Adrenal gland (tissue), 12 donors: ENCODE results near the gene AGBL5. TPM values are rescaled to one million over a fixed set of nuclear protein-coding genes. Genes with fewer than 3 reads are reported as not detected.

ENCODE experiments used
- DNase-seq, 7 donors: peaks; one replicate each; pipeline ENCODE4 v3.0.0-alpha.2; 2019 to 2020
- H3K27ac ChIP-seq, 5 donors: fragments of 200-600 bp; sonication (generic) in 4 of 5; 1 replicate in 3 of 5; 2 replicates in 2 of 5; pipeline versions ENCODE4 v1.5.1 to v1.8.0; 2016 to 2020; ENCODE audit warnings: mild to moderate bottlenecking in 1 of 5
- H3K27me3 ChIP-seq: fragments of 200-600 bp; 2 replicates; pipeline ENCODE4 v1.8.0; 2021
- H3K36me3 ChIP-seq, 2 donors: fragments of 200-600 bp; replicated peaks in 1 of 2; 1 replicate in 1 of 2; 2 replicates in 1 of 2; pipeline versions ENCODE4 v1.5.1 to v1.8.0; 2018 to 2022
- H3K4me1 ChIP-seq, 2 donors: fragments of 200-600 bp; replicated peaks in 1 of 2; 1 replicate in 1 of 2; 2 replicates in 1 of 2; pipeline versions ENCODE4 v1.5.1 to v1.8.0; 2018 to 2021
- H3K4me3 ChIP-seq, 4 donors: fragments of 200-600 bp; sonication (generic) in 3 of 4; one replicate each; pipeline ENCODE4 v1.5.1; 2016 to 2018
- H3K9me3 ChIP-seq, 3 donors: fragments of 200-600 bp; sonication (generic) in 1 of 3; replicated peaks in 1 of 3; 1 replicate in 2 of 3; 2 replicates in 1 of 3; pipeline versions ENCODE4 v1.5.1 to v1.8.0; 2016 to 2021
- POLR2A ChIP-seq, 2 donors: fragments of 450-650 bp; IDR thresholded peaks; one replicate each; pipeline ENCODE4 v1.6.1; 2017; ENCODE audit warnings: antibody characterized with exemption in 2 of 2, mild to moderate bottlenecking in 2 of 2, moderate library complexity in 1 of 2
- WGBS, 4 donors: extraction: QIAGEN DNeasy Blood & Tissue Kit in 2 of 4; methylation state at CpG; one replicate each; pipeline versions ENCODE4 v1.1.5 to v1.1.7; 2013 to 2017; 5-methylcytosine and 5-hydroxymethylcytosine counted together
- intact Hi-C, 2 donors: fragments of 100-400 bp; cut with DNase I; formaldehyde crosslinking; loops; one replicate each; pipeline versions ENCODE4 v1.14.1 to v1.15.0; 2022 to 2023
- polyA plus RNA-seq, 3 donors: library from polyadenylated mRNA; stranded (reverse); fragments of 200-250 nt in 2 of 3; fragments of 350-450 nt in 1 of 3; fragmentation: Illumina TruSeq in 1 of 3; extraction: RNeasy Lipid Tissue Mini Kit (QIAGEN cat#74804) in 1 of 3; gene quantifications; one replicate each; pipeline ENCODE4 v1.2.3, GENCODE V29; 2013 to 2014
- total RNA-seq, 9 donors: library from RNA; depleted of rRNA in 4 of 9; stranded (reverse); fragments of >200 nt in 4 of 9; fragments of 120-200 nt in 1 of 9; fragmentation: NEBNext Ultra II Directional in 1 of 9; extraction: Animal tissue kit (Norgen Biotek cat#: 25700) in 1 of 9; gene quantifications; one replicate each; pipeline versions ENCODE4 v1.1.0 to v1.2.4, GENCODE V29; 2013 to 2023
- TF ChIP-seq, protein P1 (sequence below), 6 experiments: fragments of 450-650 bp in 4 of 6; fragments of 200-600 bp in 2 of 6; sonication (generic) in 1 of 6; IDR thresholded peaks; 1 replicate in 5 of 6; 2 replicates in 1 of 6; pipeline versions ENCODE4 v1.5.1 to v1.8.0; 2016 to 2021; ENCODE audit warnings: antibody characterized with exemption in 6 of 6, mild to moderate bottlenecking in 2 of 6, moderate library complexity in 1 of 6
- donor health status: healthy with polysubstance abuse.
- donor health status: Bipolar disorder and iron deficiency.
- donor health status: DM: yes; HTN: yes; CAD: no.
- donor health status: DM: no; HTN: no; CAD: no.
- donor health status: DM: no; HTN: no; CAD: no.
- donor health status: DM: yes; HTN: yes; CAD: no.

Gene AGBL5
- total and polyA plus RNA-seq, 12 donors, result 21.2 to 42.4 (median 30.6) TPM

DNA sequence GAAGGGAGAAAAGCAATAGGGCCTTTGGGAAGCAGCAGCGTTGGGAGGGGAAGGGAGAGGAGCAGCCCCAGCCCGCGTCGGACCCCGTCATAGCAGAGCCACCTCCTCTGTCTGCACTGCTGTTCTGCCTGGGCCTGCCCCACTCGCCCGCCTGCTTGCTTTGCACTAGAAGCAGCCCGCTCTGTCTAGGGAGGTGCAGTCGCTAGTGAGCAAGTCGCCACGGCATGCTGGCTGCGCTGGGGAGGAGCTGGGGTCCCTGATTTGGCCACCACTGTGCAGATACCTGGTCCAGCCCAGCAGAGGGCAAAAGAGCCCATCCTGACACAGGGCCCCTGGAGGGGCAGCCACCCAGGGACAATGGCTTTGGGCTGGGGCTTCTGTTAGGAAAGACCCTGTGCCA, 26.7 kb upstream of the AGBL5 start:
- Histone ChIP-seq H3K4me3 (no peak overlapping the region), H3K4me1 (peaks cover 0 to 5% of the 10 kb centered on the region in 2 donors), H3K27me3 (no peaks in the 10 kb centered on the region), H3K36me3 (peaks cover 0 to 17% of the 10 kb centered on the region in 2 donors), H3K27ac (no peak overlapping the region), H3K9me3 (no peaks in the 10 kb centered on the region)
- peak in 1 of 7 donors; percentile 6 for DNase-seq
- intact Hi-C loops, result no loop called here
- TF ChIP-seq, protein P1, sequence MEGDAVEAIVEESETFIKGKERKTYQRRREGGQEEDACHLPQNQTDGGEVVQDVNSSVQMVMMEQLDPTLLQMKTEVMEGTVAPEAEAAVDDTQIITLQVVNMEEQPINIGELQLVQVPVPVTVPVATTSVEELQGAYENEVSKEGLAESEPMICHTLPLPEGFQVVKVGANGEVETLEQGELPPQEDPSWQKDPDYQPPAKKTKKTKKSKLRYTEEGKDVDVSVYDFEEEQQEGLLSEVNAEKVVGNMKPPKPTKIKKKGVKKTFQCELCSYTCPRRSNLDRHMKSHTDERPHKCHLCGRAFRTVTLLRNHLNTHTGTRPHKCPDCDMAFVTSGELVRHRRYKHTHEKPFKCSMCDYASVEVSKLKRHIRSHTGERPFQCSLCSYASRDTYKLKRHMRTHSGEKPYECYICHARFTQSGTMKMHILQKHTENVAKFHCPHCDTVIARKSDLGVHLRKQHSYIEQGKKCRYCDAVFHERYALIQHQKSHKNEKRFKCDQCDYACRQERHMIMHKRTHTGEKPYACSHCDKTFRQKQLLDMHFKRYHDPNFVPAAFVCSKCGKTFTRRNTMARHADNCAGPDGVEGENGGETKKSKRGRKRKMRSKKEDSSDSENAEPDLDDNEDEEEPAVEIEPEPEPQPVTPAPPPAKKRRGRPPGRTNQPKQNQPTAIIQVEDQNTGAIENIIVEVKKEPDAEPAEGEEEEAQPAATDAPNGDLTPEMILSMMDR (IDR thresholded peaks at IDR 0.05), result no peak
- TF ChIP-seq POLR2A (IDR thresholded peaks at IDR 0.05), result no peak
- 91 to 96% (median 92%) methylated on average over 6 to 12 of the region's 12 CpGs for WGBS, 4 donors

DNA sequence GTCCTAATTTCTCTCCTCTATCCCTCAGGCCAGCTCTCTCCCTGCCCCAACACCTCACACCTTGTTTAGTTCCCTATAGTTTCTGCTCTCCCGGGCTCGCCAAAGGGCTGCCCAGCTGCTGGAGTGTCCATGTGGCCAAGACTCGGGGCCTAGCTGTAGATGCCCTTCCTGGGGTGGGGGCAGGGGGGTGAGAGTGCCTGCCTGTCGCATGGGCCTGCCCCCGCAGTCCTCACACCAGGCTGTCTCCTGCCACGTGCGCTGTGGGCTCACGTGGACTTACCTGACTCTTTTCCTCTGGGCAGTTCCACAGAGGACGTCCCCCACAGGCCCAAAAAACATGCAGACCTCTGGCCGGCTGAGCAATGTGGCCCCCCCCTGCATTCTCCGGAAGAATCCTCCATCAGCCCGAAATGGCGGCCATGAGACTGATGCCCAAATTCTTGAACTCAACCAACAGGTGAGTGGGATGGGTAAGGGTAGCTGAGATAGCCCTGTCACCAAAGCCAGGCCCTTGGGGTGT, 26.1 kb upstream of the AGBL5 start:
- DNase-seq, result no peak
- no peaks in the 10 kb centered on the region for H3K4me1 ChIP-seq
- H3K9me3 ChIP-seq, result no peaks in the 10 kb centered on the region
- H3K4me3 ChIP-seq, result no peak overlapping the region
- peaks cover 0 to 17% of the 10 kb centered on the region in 2 donors for H3K36me3 ChIP-seq
- no peaks in the 10 kb centered on the region for H3K27me3 ChIP-seq
- intact Hi-C loops, result no loop called here
- 89 to 94% (median 92%) methylated on average over 10 to 13 of the region's 13 CpGs for WGBS, 4 donors
- no peak overlapping the region for H3K27ac ChIP-seq
- TF ChIP-seq, protein P1 (IDR thresholded peaks at IDR 0.05), result no peak
- no peak for TF ChIP-seq POLR2A (IDR thresholded peaks at IDR 0.05)

DNA sequence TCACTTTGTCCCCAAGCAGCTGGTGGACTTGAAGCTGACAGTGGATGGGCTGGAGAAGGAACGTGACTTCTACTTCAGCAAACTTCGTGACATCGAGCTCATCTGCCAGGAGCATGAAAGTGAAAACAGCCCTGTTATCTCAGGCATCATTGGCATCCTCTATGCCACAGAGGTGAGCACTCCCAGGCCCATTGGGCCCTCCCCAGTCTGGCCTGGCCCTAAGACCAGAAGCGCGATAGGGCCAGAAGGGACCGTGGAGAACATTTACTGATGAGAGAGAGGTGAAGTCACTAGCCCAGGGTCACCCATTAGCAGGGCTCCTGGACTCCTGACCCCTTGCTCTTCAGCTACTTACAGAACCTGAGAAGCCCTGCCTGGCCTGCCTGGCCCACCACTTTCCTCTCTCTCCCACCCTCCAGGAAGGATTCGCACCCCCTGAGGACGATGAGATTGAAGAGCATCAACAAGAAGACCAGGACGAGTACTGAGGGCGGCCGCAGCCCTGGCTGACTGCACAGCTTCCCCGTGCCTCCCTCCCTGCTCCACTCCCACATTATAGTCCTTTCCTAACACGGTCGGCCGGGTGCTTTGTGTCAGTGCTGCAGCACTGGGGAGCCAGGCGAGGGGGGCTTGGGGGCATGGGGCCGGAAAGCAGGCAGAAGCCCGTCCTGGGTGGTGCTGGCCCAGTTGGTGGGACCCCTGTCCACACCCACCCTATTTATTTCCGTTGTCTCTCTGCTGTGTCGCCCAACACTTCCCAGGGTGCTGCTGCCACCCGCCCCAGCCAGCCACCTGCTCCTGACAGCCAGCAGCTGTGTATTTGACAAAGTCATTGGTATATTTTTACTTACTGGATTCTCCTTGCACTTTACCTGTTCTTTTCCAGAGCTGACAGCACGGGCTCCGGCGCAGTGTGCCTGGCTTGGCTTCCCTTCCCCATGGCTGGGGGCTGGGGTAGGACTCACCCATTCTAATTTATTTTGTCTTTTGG, 25.3 kb upstream of the AGBL5 start:
- no peaks in the 10 kb centered on the region for H3K27me3 ChIP-seq
- DNase-seq, result no peak
- no peak overlapping the region for H3K4me3 ChIP-seq
- intact Hi-C loops, result no loop called here
- TF ChIP-seq, protein P1 (IDR thresholded peaks at IDR 0.05), result no peak
- TF ChIP-seq POLR2A (IDR thresholded peaks at IDR 0.05), result no peak
- H3K4me1 ChIP-seq, result no peaks in the 10 kb centered on the region
- WGBS, 4 donors, result 91 to 95% (median 94%) methylated on average over 21 to 24 of the region's 24 CpGs
- peaks cover 0 to 17% of the 10 kb centered on the region in 2 donors for H3K36me3 ChIP-seq
- no peaks in the 10 kb centered on the region for H3K9me3 ChIP-seq
- no peak overlapping the region for H3K27ac ChIP-seq

DNA sequence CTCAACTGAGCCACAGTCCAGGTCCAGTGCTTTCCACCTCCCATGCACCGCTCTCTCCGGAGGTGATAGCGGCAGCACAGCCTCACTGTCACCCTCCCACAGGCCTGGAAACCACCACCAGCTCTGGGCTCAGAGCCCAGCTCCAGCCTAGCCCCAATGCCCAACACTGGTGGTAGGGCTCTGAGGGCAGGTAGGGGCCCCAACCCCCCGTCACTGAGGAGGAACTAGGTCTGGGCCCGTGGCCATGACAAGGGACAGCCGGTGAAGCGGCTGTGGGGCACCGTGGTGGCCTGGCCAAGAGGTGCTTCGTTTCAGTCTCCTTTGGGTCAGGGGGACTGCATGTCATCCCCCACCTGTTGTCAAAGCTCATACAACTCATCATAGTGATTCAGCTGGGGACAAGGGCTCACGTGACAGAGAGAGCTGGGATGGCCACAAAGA, 24.2 kb upstream of the AGBL5 start:
- intact Hi-C loops, result no loop called here
- H3K36me3 ChIP-seq, result peaks cover 0 to 17% of the 10 kb centered on the region in 2 donors
- no peak overlapping the region for H3K27ac ChIP-seq
- no peaks in the 10 kb centered on the region for H3K9me3 ChIP-seq
- no peak for DNase-seq
- H3K27me3 ChIP-seq, result no peaks in the 10 kb centered on the region
- H3K4me1 ChIP-seq, result peaks cover 0 to 5% of the 10 kb centered on the region in 2 donors
- TF ChIP-seq POLR2A (IDR thresholded peaks at IDR 0.05), result no peak
- TF ChIP-seq, protein P1 (IDR thresholded peaks at IDR 0.05), result no peak
- no peak overlapping the region for H3K4me3 ChIP-seq
- WGBS, 4 donors, result 91 to 96% (median 94%) methylated on average over 4 to 10 of the region's 10 CpGs
